Measurements from ENCODE around the gene EFS.
"Not testable (repeated sequence)": the region's sequence is repeated elsewhere in the genome, so short reads cannot be mapped to it uniquely, and the experiment has no call there.

Gene EFS

GRCh38 chr14:23326491-23327332 lies 38.3 kb downstream of the EFS start:
- no peak for DNase-seq (ENCODE audit: low spot score)

GRCh38 chr14:23325746-23326145 lies 39.2 kb downstream of the EFS start:
- not testable (repeated sequence) for DNase-seq (ENCODE audit: low spot score)

DNA sequence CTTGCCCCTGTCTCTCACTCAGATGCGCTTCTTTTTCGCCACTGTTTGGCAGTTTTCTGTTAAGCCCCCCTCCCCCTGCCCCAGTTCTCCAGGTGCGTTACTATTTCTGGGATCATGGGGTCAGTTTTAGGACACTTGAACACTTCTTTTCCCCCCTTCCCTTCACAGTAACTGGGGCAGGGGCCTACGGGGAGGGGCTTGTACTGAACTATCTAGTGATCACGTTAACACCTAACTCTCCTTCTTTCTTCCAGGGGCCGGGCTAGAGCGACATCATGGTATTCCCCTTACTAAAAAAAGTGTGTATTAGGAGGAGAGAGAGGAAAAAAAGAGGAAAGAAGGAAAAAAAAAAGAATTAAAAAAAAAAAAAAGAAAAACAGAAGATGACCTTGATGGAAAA lies 40.0 kb downstream of the EFS start:
- DNase-seq (ENCODE audit: low spot score) = no peak

DNA sequence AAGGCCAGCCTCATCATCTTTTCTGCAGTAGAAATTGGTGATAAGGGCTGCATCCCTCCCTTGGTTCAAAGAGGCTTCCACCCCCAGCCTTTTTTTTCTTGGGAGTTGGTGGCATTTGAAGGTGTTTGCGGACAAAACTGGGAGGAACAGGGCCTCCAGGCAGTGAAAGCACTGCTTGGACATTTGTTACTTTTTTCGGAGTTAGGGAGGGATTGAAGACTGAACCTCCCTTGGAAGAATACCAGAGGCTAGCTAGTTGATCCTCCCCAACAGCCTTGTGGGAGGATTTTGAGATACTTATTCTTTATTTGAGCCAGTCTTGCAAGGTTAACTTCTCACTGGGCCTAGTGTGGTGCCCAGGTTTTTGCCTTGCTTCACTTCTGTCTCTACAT lies 40.5 kb downstream of the EFS start:
- no peak for DNase-seq (ENCODE audit: low spot score)

GRCh38 chr14:23323838-23324454 lies 41.0 kb downstream of the EFS start:
- DNase-seq (ENCODE audit: low spot score) = no peak

- DNase-seq (ENCODE audit: low spot score) = peak; percentile 34
Measured at GRCh38 chr14:23322568-23323517, 42.1 kb downstream of the EFS start.

DNA sequence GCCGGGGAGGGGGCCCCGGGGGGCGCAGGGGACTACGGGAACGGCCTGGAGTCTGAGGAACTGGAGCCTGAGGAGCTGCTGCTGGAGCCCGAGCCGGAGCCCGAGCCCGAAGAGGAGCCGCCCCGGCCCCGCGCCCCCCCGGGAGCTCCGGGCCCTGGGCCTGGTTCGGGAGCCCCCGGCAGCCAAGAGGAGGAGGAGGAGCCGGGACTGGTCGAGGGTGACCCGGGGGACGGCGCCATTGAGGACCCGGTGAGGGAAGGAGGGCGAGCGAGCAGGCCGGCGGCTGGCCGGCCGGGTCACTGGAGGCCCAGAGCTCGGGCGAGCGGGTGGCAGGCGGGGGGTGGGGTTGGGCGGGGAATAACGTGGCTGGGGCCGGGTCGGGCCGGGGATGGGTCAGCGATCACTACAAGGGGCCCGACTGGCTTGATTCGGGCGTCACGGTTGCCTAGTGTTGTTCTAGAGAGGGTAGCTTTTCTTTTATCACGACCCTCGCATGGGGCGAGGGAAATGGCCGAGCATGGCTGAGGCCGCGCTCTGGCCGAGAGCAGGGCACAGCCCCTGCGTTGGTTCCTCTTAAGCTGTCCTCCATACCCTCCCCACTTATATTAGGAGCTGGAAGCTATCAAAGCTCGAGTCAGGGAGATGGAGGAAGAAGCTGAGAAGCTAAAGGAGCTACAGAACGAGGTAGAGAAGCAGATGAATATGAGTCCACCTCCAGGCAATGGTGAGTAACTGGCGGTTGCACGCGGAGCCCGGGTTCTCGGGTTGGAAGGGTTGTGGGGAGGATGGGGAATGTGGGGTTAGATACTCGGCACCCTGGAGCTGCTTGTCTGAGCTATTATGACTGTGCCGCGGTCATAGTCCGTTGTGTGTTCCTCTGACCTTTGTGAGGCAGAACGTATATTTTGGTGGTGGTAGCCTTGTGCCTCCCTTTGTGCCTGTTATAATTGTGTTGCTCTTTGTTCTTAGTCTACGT lies 43.1 kb downstream of the EFS start:
- peak; percentile 76 for DNase-seq (ENCODE audit: low spot score)

- peak; percentile 100 for DNase-seq (ENCODE audit: low spot score)
Measured at GRCh38 chr14:23320584-23321571, 44.1 kb downstream of the EFS start, which contains the start of gene PABPN1. PABPN1 (plus strand) TSS chr14:23321457; CDS start chr14:23321470, 13 bp downstream.

DNA sequence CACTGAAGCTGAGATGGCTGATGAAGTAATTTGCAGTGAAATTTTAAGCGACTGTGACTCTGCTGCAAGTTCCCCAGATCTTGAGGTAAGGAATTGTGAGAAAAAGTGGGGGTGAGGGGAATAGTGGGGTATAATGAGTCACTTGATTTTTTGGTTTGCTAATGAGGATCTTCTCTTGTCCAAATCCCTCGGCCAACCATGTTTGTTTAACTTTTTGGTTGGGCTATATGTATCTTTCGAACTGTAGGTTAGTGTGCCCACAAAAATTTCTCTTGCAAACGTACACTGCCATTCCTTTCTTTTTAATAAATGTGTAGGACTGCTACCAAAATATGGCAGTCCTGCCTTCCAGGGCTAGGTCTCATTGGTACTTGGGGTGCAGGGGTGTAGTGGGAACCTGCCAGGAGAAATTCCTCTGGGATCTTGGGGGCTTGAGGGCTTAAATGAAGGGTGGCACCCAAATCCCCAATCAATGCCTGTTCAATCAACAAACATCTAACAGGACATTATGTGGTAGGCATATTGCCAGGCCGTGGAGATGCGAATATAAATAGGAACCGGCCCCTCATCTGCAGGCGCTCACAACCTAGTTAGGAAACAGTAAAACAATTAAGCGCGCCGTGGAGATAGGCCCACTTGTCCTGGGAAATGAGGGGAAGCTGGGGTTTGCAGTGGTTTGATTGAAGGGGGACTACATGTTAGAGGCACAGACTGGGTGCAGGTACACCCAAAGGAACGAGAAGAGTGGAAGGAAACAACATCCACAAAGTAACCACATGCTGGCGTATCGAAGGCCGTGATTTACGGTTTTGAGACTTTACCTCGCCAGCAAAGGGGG lies 45.0 kb downstream of the EFS start:
- DNase-seq (ENCODE audit: low spot score) = no peak

DNA sequence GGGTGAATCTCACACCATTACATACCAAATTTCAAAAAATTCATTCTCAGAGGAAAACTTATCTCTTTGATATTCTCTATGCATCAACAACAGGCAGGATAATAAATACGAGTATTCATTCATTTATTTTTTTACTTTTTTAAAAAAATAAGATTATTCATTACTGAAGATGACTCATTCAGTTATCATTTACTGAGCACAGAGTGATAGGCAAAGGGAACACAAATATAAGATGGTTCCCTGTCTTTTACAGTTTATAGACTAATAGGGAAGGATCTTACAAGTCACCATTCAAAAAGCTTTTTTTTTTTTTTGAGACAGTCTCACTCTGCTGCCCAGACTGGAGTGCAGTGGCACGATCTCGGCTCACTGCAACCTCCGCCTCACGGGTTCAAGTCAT lies 48.7 kb downstream of the EFS start:
- no peak for DNase-seq (ENCODE audit: low spot score)

DNA sequence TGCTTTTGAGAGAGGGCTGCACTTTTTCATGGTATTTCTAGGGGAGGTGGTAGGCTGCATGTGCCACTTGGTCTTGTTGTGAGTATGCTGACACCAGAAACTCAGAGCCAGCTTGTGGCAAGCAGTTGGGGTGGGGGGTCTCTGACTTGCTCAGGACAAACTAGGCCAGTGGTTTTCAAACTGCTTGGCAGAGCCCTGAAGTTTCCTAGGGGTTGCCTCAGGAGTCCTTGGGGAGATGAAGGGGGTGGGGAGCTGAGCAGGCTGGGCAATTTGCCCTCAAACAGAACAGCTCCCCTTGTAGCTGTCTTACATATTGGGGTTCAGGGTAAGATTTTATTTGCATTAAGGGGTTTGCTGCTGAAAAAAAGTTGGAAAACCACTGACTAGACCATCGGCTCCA lies 54.4 kb downstream of the EFS start:
- DNase-seq (ENCODE audit: low spot score) = no peak

GRCh38 chr14:23308721-23309445 lies 56.1 kb downstream of the EFS start:
- DNase-seq (ENCODE audit: low spot score) = no peak

- peak; percentile 54 for DNase-seq (ENCODE audit: low spot score)
Measured at GRCh38 chr14:23307687-23308644, 57.0 kb downstream of the EFS start.

DNA sequence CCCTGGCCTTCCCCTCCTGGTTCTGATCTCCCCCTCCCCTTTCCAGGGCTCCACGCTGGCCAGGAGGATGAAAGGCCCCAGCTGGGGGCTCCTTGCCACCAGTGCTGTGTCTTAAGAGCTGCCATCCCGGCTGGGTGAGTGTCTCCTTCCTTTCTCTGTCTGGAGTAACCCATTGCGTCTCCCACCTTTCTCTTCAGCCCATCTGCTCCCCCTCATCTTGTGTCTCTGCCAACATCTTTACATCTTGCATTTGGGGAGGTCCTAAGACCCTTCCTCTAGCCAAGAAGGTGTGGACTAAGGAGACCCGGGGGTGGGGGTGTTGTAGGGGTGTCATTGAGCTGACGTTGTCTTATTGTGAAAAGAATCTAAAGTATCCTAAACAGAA lies 57.8 kb downstream of the EFS start:
- no peak for DNase-seq (ENCODE audit: low spot score)

- DNase-seq (ENCODE audit: low spot score) = peak; percentile 91
Measured at GRCh38 chr14:23306412-23307145, 58.4 kb downstream of the EFS start, which contains the start of gene BCL2L2. BCL2L2 (plus strand) TSS chr14:23306833; CDS start chr14:23307768, 935 bp downstream.
